Activated T-cell treated with anti-CD3 and anti-CD28 coated beads for 48 hours (primary cell): Measurements from ENCODE around the gene FRMD1.
"Not testable (repeated sequence)": the region's sequence is repeated elsewhere in the genome, so short reads cannot be mapped to it uniquely, and the experiment has no call there.

Experiments
- DNase-seq: peaks from one replicate; pipeline ENCODE4 v3.0.0-alpha.2; 2020; ENCODE audit warnings: low read depth

Gene FRMD1

GRCh38 chr6:168077401-168077800 is 1.6 kb downstream of the FRMD1 start:
- not testable (repeated sequence) for DNase-seq

- DNase-seq = no peak
Measured at GRCh38 chr6:168075787-168076202, 3.2 kb downstream of the FRMD1 start.

- DNase-seq = no peak
Measured at GRCh38 chr6:168075216-168075615, 3.8 kb downstream of the FRMD1 start.

GRCh38 chr6:168073937-168074730 is 4.9 kb downstream of the FRMD1 start:
- DNase-seq = no peak

GRCh38 chr6:168072730-168073129 is 6.3 kb downstream of the FRMD1 start:
- DNase-seq = no peak

- no peak for DNase-seq
Measured at GRCh38 chr6:168072261-168072660, 6.8 kb downstream of the FRMD1 start.

- no peak for DNase-seq
Measured at GRCh38 chr6:168071620-168072019, 7.4 kb downstream of the FRMD1 start.

- DNase-seq = no peak
Measured at GRCh38 chr6:168070804-168071203, 8.2 kb downstream of the FRMD1 start.

GRCh38 chr6:168067081-168067759 is 11.8 kb downstream of the FRMD1 start:
- DNase-seq = no peak

- DNase-seq = no peak
Measured at GRCh38 chr6:168064226-168064807, 14.7 kb downstream of the FRMD1 start.

- no peak for DNase-seq
Measured at GRCh38 chr6:168063431-168063830, 15.6 kb downstream of the FRMD1 start.

GRCh38 chr6:168062346-168063289 is 16.4 kb downstream of the FRMD1 start:
- no peak for DNase-seq

- DNase-seq = no peak
Measured at GRCh38 chr6:168061269-168062210, 17.5 kb downstream of the FRMD1 start.

- DNase-seq = no peak
Measured at GRCh38 chr6:168060521-168060931, 18.5 kb downstream of the FRMD1 start.

- no peak for DNase-seq
Measured at GRCh38 chr6:168058691-168059551, 20.1 kb downstream of the FRMD1 start.

- no peak for DNase-seq
Measured at GRCh38 chr6:168057836-168058235, 21.2 kb downstream of the FRMD1 start.

- DNase-seq = no peak
Measured at GRCh38 chr6:168056892-168057527, 22.0 kb downstream of the FRMD1 start.

GRCh38 chr6:168055696-168056489 is 23.1 kb downstream of the FRMD1 start:
- no peak for DNase-seq
